H9 (cell line): ENCODE data around the gene FOXQ1. TPM values are rescaled to one million over a fixed set of nuclear protein-coding genes. Genes with fewer than 3 reads are reported as not detected.

Experiments
- DNase-seq: peaks from one replicate; pipeline ENCODE4 v3.0.0-alpha.2; 2017
- H2AFZ ChIP-seq: one replicate; pipeline ENCODE4 v1.6.1; 2013; ENCODE audit warnings: mild to moderate bottlenecking, low read length, control low read depth, moderate library complexity
- H2AK5ac ChIP-seq: 2 replicates; pipeline ENCODE4 v1.6.1; 2013; ENCODE audit warnings: low read length, control low read depth, mixed read lengths; ENCODE audit not compliant: insufficient read length
- H2BK120ac ChIP-seq: one replicate; pipeline ENCODE4 v1.6.1; 2013; ENCODE audit warnings: low read depth, mild to moderate bottlenecking, low read length, control low read depth, inconsistent platforms; ENCODE audit not compliant: poor library complexity, severe bottlenecking
- H2BK12ac ChIP-seq: 2 replicates; pipeline ENCODE4 v1.6.1; 2013; ENCODE audit warnings: low read length, control low read depth, mixed read lengths, low read depth; ENCODE audit not compliant: insufficient read length
- H2BK15ac ChIP-seq: 2 replicates; pipeline ENCODE4 v1.6.1; 2013; ENCODE audit warnings: low read depth, low read length, control low read depth
- H2BK20ac ChIP-seq: one replicate; pipeline ENCODE4 v1.6.1; 2013; ENCODE audit warnings: low read depth, mild to moderate bottlenecking, low read length, control low read depth, inconsistent platforms; ENCODE audit not compliant: poor library complexity, severe bottlenecking
- H2BK5ac ChIP-seq: 2 replicates; pipeline ENCODE4 v1.6.1; 2013; ENCODE audit warnings: low read length, control low read depth, mixed read lengths; ENCODE audit not compliant: insufficient read length
- H3K14ac ChIP-seq: 2 replicates; pipeline ENCODE4 v1.6.1; 2013; ENCODE audit warnings: low read length, control low read depth; ENCODE audit not compliant: insufficient read depth
- H3K18ac ChIP-seq: 2 replicates; pipeline ENCODE4 v1.6.1; 2013; ENCODE audit warnings: low read depth, mild to moderate bottlenecking, mixed read lengths, low read length, control low read depth; ENCODE audit not compliant: insufficient read length
- H3K23ac ChIP-seq: 2 replicates; pipeline ENCODE4 v1.6.1; 2013; ENCODE audit warnings: low read length, control low read depth, mixed read lengths, low read depth; ENCODE audit not compliant: insufficient read length
- H3K23me2 ChIP-seq: 2 replicates; pipeline ENCODE4 v1.6.1; 2013; ENCODE audit warnings: low read depth, mild to moderate bottlenecking, mixed read lengths, low read length, control low read depth; ENCODE audit not compliant: insufficient read length, poor library complexity, severe bottlenecking
- H3K27ac ChIP-seq: 2 replicates; pipeline ENCODE4 v1.5.1; 2013; ENCODE audit warnings: low read length, control low read depth, mixed read lengths, low read depth; ENCODE audit not compliant: insufficient read length
- H3K27me3 ChIP-seq: 2 replicates; pipeline ENCODE4 v1.6.1; 2013; ENCODE audit warnings: low read length, control low read depth, inconsistent platforms; ENCODE audit not compliant: insufficient read depth
- H3K4ac ChIP-seq: 2 replicates; pipeline ENCODE4 v1.6.1; 2013; ENCODE audit warnings: low read depth, mild to moderate bottlenecking, control low read depth, inconsistent platforms, low read length, moderate library complexity
- H3K4me1 ChIP-seq: 2 replicates; pipeline ENCODE4 v1.6.1; 2013; ENCODE audit warnings: low read length, control low read depth, inconsistent platforms; ENCODE audit not compliant: insufficient read depth
- H3K4me2 ChIP-seq: 2 replicates; pipeline ENCODE4 v1.6.1; 2013; ENCODE audit warnings: low read length, control low read depth, mixed read lengths; ENCODE audit not compliant: insufficient read length, insufficient read depth
- H3K56ac ChIP-seq: 2 replicates; pipeline ENCODE4 v1.6.1; 2013; ENCODE audit warnings: low read depth, mild to moderate bottlenecking, mixed read lengths, low read length, control low read depth; ENCODE audit not compliant: insufficient read length
- H3K79me1 ChIP-seq: 2 replicates; pipeline ENCODE4 v1.6.1; 2013; ENCODE audit warnings: low read depth, mild to moderate bottlenecking, moderate library complexity, low read length, control low read depth, inconsistent platforms; ENCODE audit not compliant: insufficient read depth, poor library complexity, severe bottlenecking
- H3K79me2 ChIP-seq: 2 replicates; pipeline ENCODE4 v1.6.1; 2013; ENCODE audit warnings: low read length, control low read depth, inconsistent platforms; ENCODE audit not compliant: insufficient read depth
- H3K9ac ChIP-seq: 2 replicates; pipeline ENCODE4 v1.6.1; 2013; ENCODE audit warnings: low read length, control low read depth, mixed read lengths; ENCODE audit not compliant: insufficient read length; ENCODE audit errors: extremely low read depth
- H3K9me3 ChIP-seq: one replicate; pipeline ENCODE4 v1.6.1; 2013; ENCODE audit warnings: low read depth, low read length, inconsistent platforms; ENCODE audit not compliant: control insufficient read depth
- H3T11ph ChIP-seq: one replicate; pipeline ENCODE4 v1.6.1; 2013; ENCODE audit warnings: mild to moderate bottlenecking, low read length, control low read depth, inconsistent platforms
- H4K20me1 ChIP-seq: one replicate; pipeline ENCODE4 v1.6.1; 2013; ENCODE audit not compliant: control insufficient read depth, insufficient read length, insufficient read depth
- H4K5ac ChIP-seq: 2 replicates; pipeline ENCODE4 v1.6.1; 2013; ENCODE audit warnings: low read depth, mild to moderate bottlenecking, mixed read lengths, low read length, control low read depth; ENCODE audit not compliant: insufficient read length
- H4K8ac ChIP-seq: replicated peaks from 2 replicates; pipeline ENCODE4 v1.6.1; 2013; ENCODE audit warnings: low read length, control low read depth, mixed read lengths, low read depth; ENCODE audit not compliant: insufficient read length
- H4K91ac ChIP-seq: 2 replicates; pipeline ENCODE4 v1.6.1; 2013; ENCODE audit warnings: low read depth, mild to moderate bottlenecking, moderate library complexity, mixed read lengths, low read length, control low read depth; ENCODE audit not compliant: insufficient read length
- H3K27ac Mint-ChIP-seq, 3 experiments: 2 replicates in 2 of 3; 3 replicates in 1 of 3; pipeline ENCODE4 v1.8.0; 2020 to 2021; ENCODE audit warnings: mixed read lengths in 3 of 3, mild to moderate bottlenecking in 1 of 3, moderate library complexity in 1 of 3
- H3K27me3 Mint-ChIP-seq: 2 replicates; pipeline ENCODE4 v1.8.0; 2021; ENCODE audit warnings: low read depth, mild to moderate bottlenecking, moderate library complexity, mixed read lengths
- H3K36me3 Mint-ChIP-seq, 3 experiments: 2 replicates in 2 of 3; 3 replicates in 1 of 3; pipeline ENCODE4 v1.8.0; 2020 to 2021; ENCODE audit warnings: low read depth in 3 of 3, mixed read lengths in 3 of 3; ENCODE audit not compliant: insufficient read depth in 1 of 3
- H3K4me1 Mint-ChIP-seq, 2 experiments: 2 replicates each; pipeline ENCODE4 v1.8.0; 2020; ENCODE audit warnings: mixed read lengths in 2 of 2
- H3K4me3 Mint-ChIP-seq, 2 experiments: 2 replicates in 1 of 2; 3 replicates in 1 of 2; pipeline ENCODE4 v1.8.0; 2020 to 2021; ENCODE audit warnings: mild to moderate bottlenecking in 2 of 2, mixed read lengths in 2 of 2, moderate library complexity in 1 of 2
- H3K9me3 Mint-ChIP-seq, 2 experiments: 2 replicates in 1 of 2; 3 replicates in 1 of 2; pipeline ENCODE4 v1.8.0; 2020; ENCODE audit warnings: mild to moderate bottlenecking in 2 of 2, mixed read lengths in 2 of 2, moderate library complexity in 1 of 2
- CTCF ChIP-seq: fragments of 200-600 bp; sonication (generic); conservative IDR thresholded peaks from 3 replicates; pipeline ENCODE4 v1.8.0; 2021; ENCODE audit warnings: antibody characterized with exemption, mild to moderate bottlenecking
- WGBS: extraction: QIAGEN DNeasy Blood & Tissue Kit; methylation state at CpG from one replicate; pipeline ENCODE4 v1.1.7; 2013; ENCODE audit warnings: missing lambda C conversion rate, low lambda C conversion rate, mixed read lengths; ENCODE audit not compliant: insufficient read length; ENCODE audit errors: extremely low coverage; 5-methylcytosine and 5-hydroxymethylcytosine counted together
- total RNA-seq: library from RNA; stranded (reverse); gene quantifications from 2 replicates; pipeline ENCODE4 v1.2.1, GENCODE V29; 2021

The FOXQ1 gene
- total RNA-seq, 1 experiment from 2014 or later, result 0.15 TPM

DNA sequence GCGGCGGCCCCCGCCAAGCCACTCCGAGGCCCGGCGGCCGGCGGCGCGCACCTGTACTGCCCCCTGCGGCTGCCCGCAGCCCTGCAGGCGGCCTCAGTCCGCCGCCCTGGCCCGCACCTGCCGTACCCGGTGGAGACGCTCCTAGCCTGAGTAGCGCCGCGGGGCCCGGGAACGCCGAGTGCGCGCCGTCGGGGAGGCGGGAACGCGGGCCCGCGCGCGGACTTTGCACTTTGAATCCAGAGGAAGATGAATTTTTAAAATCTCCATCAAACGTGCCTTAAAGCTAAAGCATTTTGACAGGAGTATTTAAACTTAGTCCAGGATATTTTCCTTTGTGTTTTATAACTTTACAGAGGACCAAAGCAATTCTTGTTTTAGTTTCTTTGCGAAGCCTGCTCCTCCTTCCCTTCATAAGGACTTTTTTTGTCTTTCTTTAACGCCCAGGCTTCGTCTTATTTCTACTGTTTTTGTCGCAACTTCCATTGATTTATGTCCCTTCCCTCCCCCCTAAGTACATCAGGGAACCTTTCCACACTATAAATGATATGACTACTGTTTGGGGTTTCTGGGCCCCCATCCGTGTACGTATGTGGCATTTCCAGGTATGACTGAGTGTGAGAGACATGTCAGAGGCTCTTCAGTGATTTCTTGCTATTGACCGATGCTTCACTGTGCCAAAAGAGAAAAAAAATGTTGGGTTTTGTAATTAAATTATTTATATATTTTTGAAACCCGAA lies 2.0 kb downstream of the FOXQ1 start:
- Histone ChIP-seq H3K14ac (no peak overlapping the region), H2BK5ac (no peak overlapping the region), H4K91ac (no peak overlapping the region), H3K79me1 (no peaks in the 10 kb centered on the region), H3K79me2 (no peaks in the 10 kb centered on the region), H3T11ph (no peak overlapping the region), H4K8ac (no peak overlapping the region), H3K4ac (no peak overlapping the region), H4K20me1 (no peaks in the 10 kb centered on the region), H2BK120ac (no peak overlapping the region), H3K27me3 (peaks cover 60% of the 10 kb centered on the region), H2AK5ac (no peak overlapping the region), H3K56ac (no peak overlapping the region), H3K27ac (no peak overlapping the region), H2AFZ (no peak overlapping the region), H4K5ac (no peak overlapping the region), H3K9me3 (no peaks in the 10 kb centered on the region), H3K9ac (no peak overlapping the region), H3K23me2 (peaks cover 9% of the 10 kb centered on the region), H3K18ac (no peak overlapping the region), H3K4me1 (no peaks in the 10 kb centered on the region), H2BK20ac (no peak overlapping the region), H3K4me2 (no peak overlapping the region), H2BK15ac (no peak overlapping the region), H3K23ac (no peak overlapping the region), H2BK12ac (no peak overlapping the region)
- Mint-ChIP-seq H3K27me3 (peaks cover 88% of the 10 kb centered on the region), H3K4me1 (peaks cover 21 to 27% of the 10 kb centered on the region in 2 experiments), H3K27ac (no peak overlapping the region; a peak in 1 of 7 replicates), H3K4me3 (peak overlapping the region in 1 of 2 experiments; percentile 73; a peak in 4 of 5 replicates), H3K36me3 (peaks cover 0 to 4% (median 2%) of the 10 kb centered on the region in 3 experiments; a peak in 3 of 7 replicates), H3K9me3 (peaks cover 8 to 9% of the 10 kb centered on the region in 2 experiments)
- TF ChIP-seq CTCF, result peak; percentile 65
- no CpG with 5 or more reads among the region's 45 CpGs for WGBS
- DNase-seq, result peak; percentile 67
